T-helper 1 cell treated with Interleukin-12 subunit alpha and Interleukin-12 subunit beta and Interleukin-4 antibody, amounts not matched to agents 30 ng/mL and 1 ng/mL, for 36 hours (primary cell): ENCODE data around the gene PSMD8. TPM values are rescaled to one million over a fixed set of nuclear protein-coding genes. Genes with fewer than 3 reads are reported as not detected.
"Not testable (repeated sequence)": the region's sequence is repeated elsewhere in the genome, so short reads cannot be mapped to it uniquely, and the experiment has no call there.

Source experiments
- intact Hi-C: fragments of 100-400 bp; cut with micrococcal nuclease; formaldehyde crosslinking; loops from one replicate; pipeline ENCODE4 v1.15.1; 2024
- total RNA-seq: library from RNA; stranded (reverse); gene quantifications from 2 replicates; pipeline ENCODE4 v1.2.3, GENCODE V29; 2022

The PSMD8 gene
- total RNA-seq, 1 donor from 2014 or later: 208 TPM

DNA sequence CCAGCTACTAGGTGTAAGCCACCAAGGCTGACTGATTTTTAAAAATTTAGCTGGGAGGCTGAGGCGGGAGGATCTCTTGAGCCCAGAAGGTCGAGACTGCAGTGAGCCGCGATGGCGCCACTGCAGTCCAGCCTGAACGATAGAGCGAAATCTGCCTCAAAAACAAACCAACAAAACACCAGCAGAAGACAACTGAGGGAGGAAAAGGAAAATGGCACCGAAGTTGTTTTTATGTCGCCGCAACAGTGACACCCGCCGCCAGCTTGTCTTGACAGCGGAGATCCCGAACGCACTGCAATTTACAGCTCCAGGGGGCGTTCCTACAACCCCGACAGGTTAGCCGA is 28.2 kb downstream of the PSMD8 start:
- intact Hi-C loops: loop anchor here (1.0 to 5.0 kb wide), 11 partner anchors 8 to 528 kb away; partner anchors contain the start of genes CATSPERG, GGN, MRPS12 and NFKBIB

DNA sequence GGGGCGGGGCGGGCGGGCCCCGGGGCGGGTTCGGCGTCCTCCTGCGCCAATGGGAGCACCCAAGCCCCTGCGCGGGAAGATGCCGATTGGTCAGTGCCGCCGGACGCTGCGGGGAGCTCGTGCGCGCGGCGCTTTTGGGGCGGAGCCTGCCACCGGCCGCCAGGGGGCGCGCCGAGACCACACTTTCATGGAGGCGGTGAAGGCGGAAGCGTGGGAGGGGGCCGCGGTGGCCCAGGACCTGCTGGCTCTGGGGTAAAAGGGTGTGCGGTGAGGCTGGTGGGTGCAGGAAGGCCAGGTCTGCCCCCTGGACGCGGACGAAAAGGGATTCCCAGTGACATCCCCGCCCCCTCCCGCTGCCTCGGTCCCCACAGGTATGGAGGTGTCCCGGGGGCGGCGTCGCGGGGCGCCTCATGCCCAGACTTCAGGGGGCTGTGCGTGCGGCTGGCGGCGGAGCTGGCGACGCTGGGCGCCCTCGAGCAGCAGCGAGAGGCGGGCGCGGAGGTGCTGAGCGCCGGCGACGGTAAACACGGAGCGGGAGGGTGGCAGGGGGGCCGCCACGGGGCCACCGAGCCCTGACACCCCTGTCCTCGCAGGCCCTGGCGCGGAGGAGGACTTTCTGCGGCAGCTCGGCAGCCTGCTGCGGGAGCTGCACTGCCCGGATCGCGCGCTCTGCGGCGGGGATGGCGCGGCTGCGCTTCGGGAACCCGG is 28.8 kb downstream of the PSMD8 start, which contains the start of gene FAM98C:
Gene FAM98C (plus strand): TSS at position 127 of the 708 bp plus-strand sequence. CDS start 61 bp downstream, at position 188.
- intact Hi-C loops: loop anchor here (1.0 to 5.0 kb wide), 16 partner anchors 9 to 549 kb away; partner anchors contain the start of genes CATSPERG, ECH1, EIF3K and GGN

GRCh38 chr19:38404858-38405257 is 30.5 kb downstream of the PSMD8 start:
- intact Hi-C loops: loop anchor here (5.0 kb wide), 1 partner anchor 482 kb away; no protein-coding TSS in a partner anchor

DNA sequence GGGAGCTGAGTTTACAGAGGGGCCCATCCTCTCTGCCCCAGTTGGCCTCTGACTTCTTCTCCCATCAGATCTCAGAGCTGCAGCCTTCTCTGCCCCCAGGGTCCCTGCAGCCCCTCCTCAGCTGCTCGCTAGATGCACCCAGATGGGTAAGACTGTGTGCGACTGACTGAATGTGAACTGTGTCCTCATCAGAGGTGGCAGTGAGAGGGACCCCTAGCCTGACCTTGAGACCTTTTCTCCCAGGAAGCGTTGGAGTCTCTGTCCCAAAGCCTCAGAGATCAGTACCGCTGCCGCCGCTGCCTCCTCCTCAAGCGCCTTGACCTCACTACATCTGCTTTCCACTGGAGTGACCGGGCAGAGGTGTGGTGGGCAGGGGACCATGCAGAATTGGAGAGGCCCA is 30.9 kb downstream of the PSMD8 start:
- intact Hi-C loops: no loop called here

GRCh38 chr19:38409631-38410133 is 35.3 kb downstream of the PSMD8 start:
- intact Hi-C loops: no loop called here

DNA sequence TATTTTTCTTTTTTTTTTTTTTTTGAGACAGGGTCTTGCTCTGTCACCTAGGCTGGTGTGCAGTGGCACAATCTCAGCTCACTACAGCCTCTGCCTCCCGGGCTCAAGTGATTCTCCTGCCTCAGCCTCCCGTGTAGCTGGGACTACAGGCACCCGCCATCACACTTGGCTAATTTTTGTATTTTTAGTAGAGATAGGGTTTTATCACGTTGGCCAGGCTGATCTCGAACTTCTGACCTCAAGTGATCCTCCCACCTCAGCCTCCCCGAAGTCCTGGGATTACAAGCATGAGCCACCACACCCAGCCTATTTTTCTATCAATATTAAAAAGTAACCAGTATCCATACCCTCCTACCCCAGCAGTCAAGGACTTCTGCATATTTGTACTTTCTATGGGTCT is 36.0 kb downstream of the PSMD8 start:
- intact Hi-C loops: not testable (repeated sequence)

DNA sequence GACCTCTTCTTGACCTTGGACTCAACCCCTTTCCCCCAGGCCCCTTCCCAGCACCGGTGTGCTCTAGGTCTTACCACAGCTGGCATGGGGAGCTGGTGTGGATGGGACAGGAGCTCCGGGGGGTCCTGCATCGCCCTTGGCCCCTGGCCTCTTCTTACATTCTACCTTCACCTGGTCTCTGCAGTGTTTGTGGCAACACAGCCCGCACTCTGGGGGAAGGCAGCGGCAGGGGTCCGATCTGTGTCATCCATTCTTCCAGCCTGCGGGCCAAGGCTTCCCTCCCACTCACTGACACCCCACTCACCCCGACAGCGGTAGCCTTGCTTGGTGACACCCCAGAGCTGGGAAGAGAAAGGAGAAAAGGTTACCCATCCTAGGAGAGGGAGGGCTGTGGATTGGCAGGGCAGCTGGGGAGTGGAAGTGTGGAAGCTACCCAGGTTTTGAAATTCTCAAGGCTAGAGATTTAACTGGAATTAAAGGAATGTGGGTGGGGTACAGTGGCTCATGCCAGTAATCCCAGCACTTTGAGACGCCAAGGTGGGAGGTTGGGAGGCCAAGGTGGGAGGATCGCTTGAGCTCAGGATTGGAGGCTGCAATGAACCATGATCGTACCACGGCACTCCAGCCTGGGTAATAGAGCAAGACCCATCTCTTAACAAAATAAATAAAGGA is 36.8 kb downstream of the PSMD8 start:
- intact Hi-C loops: no loop called here

GRCh38 chr19:38411898-38412297 is 37.5 kb downstream of the PSMD8 start:
- intact Hi-C loops: not testable (repeated sequence)

GRCh38 chr19:38412491-38412890 is 38.1 kb downstream of the PSMD8 start:
- intact Hi-C loops: no loop called here

DNA sequence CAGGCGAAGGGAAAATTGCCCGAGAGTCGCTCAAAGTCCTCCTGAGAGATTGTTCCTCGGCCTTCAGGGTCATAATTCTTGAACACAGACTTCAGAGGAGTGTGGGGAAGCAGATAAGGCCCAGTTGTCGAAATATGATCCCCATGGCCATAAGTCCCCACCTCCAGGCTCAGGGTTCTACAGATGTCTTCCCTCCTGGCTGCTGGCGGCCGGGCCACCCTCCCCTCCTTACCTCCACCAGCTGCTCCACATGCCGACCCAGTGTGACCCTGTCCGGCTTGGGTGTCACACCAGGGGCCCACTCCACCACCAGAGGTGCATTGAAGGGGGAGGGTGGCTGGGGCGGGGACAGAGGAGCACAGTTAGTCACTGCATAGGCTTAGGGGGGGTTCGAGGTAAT is 38.6 kb downstream of the PSMD8 start:
- intact Hi-C loops: no loop called here

GRCh38 chr19:38413416-38413815 is 39.0 kb downstream of the PSMD8 start:
- intact Hi-C loops: no loop called here

- intact Hi-C loops: loop anchor here (5.0 kb wide), 2 partner anchors 200 to 515 kb away; partner anchors contain the start of genes EIF3K, MAP4K1, MRPS12 and SARS2
Observed at GRCh38 chr19:38417146-38417543, 42.8 kb downstream of the PSMD8 start.

DNA sequence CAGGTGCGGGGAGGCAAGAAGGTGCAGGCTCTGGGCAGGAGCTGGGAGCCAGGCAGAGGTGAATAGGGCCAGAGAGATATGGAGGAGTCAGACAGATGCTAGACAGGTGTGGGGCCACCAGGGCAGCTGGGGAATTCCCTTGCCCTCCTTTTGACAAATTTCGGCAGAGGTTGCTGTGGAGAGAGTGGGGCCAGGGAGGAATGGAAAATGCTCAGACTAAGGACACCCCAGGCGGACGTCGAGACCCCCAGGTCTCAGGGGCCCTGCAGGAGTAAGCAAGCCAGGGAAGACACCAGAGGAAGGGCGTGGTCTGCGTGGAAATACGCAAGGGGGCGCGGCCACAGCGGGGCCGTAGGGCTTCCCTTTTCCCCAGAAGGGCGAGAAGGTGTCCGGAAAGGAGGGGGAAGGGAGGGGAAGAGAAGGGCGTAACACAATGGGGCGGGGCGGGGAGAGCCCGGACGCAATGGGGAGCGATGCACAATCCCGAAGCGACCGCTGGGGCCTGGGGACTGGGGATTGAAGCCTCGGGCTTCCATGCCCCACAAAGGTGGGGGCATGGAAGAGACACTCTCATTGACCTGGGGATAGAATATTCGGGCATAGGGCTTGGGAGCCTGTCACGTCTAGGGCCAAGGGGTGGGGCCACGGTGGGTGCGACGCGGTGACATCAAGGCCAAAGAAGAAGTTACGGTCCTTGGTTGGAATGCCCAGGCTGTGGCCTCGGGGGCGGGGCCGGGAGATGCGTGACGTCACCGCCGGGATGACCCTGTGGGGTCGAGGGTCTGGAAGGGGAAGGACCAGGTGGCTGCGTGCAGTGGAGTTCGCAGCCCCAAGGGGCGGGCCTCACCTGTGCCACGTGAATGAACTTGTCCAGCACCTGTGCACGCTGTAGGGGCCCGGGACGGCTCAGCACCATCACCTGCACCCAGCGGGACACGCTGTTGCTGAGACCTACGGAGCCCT is 43.5 kb downstream of the PSMD8 start:
- intact Hi-C loops: loop anchor here (5.0 kb wide), 2 partner anchors 199 to 514 kb away; partner anchors contain the start of genes EIF3K, MAP4K1, MRPS12 and SARS2

DNA sequence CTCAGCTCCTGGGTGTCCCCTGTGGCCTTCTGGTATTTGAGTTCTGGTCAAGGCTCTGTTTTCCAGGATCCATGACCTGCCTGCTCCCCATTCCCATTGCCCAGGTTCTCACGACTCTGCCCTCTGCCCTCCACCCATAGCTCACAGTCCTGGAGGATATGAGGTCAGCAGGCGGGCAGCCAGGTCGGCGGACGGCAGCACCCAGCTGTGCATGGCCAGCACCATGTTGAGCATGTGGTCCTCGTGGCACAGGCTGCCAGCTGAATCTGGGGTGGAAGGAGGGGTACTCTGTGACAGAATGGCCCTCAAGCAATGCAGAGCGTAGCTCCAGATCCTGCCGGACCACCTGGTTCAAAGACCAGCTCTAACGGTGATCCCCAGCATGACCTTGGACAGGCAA is 46.6 kb downstream of the PSMD8 start:
- intact Hi-C loops: no loop called here

DNA sequence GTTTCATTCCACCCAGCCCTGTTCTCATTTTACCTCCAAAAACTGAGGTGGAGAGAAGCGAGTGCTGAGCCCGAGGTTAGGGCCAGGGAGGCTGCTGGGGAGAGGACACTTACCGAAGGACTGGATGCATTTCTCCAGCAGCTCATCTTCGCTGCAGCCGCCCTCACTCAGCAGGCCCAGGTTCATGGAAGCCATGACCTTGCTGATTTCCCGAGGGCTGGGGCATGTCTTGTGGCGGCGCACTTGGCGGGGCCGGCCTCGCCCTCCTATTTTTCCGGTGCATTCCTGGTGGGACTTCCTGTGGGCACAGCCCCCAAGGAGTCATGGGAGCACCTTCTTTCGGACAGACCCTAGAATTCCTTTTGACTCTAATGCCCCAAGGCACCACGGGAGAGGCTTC is 47.5 kb downstream of the PSMD8 start:
- intact Hi-C loops: no loop called here

- intact Hi-C loops: no loop called here
Observed at GRCh38 chr19:38422438-38422837, 48.1 kb downstream of the PSMD8 start.

GRCh38 chr19:38424272-38424671 is 49.9 kb downstream of the PSMD8 start:
- intact Hi-C loops: no loop called here

DNA sequence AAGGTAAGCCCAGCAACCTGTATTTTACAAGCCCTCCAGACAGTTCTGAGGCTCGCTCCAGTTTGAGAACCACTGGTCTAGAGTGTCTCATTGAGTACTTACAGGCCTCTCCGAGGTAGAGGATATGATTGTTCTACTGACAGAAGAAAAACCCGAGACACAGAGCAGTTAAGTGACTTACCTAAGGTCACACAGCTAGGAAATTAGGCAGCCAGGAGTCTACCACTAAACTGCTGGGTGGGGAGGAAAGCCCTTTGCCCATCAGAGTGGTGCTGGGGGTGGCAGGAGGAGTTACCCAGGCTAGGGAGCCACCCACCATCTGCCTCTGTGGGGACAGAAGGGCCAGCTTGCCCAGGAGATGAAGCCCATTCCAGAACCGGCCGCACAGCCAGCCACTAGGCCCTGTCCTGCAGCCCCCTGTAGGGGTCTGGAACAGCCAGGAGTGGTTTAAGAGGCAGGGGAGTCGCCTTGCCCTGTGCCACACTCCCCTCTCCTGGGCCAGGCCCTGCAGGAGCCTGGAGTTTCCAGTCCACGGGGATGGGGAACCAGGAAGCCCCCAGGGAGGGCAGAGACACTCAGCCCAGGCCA is 50.9 kb downstream of the PSMD8 start:
- intact Hi-C loops: no loop called here

DNA sequence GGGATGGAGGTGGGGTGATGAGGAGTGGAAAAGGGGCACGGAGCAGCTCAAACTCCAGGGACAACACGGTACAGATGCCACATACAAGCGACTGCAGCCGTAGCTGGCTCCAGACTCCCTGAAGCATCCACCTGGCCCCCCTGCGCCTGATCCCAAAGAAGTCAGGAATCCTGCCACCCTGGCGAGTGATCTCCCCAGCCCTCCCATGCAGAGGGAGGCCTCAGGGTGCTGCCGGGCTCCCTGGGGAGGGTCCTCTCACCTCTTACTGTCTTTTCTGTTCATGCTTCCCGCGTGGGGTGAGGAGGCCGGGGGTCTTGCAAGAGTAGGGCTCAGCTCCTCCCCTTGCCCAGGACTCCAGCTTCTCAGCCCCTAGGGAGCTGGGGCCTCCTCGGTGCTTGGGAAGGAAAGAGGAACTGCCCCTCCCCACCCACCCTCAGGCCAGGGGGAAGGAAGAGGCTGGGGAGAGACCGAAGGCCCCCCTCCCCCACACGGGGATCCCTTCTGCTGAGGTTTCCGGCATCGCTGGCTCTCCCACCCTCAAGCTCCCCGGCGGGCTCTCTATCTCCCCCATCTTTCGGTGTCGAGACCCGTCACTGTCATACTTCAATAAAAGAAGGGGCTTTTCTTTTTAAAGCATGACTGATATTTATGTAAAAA is 51.6 kb downstream of the PSMD8 start, which contains the start of gene RASGRP4:
Gene RASGRP4 (minus strand): TSS at position 410 of the 657 bp plus-strand sequence. CDS start 128 bp downstream, at position 282.
- intact Hi-C loops: no loop called here
